HG02981 (cell line): ENCODE results near the gene PGAM1.
"Not testable (repeated sequence)": the region's sequence is repeated elsewhere in the genome, so short reads cannot be mapped to it uniquely, and the experiment has no call there.

Experiments
- ATAC-seq: cut with Tn5 transposase; IDR thresholded peaks from one replicate; pipeline ENCODE4 v1.9.1; 2021; ENCODE audit warnings: mild to moderate bottlenecking, moderate library complexity; ENCODE audit not compliant: unreplicated experiment

PGAM1 gene

DNA sequence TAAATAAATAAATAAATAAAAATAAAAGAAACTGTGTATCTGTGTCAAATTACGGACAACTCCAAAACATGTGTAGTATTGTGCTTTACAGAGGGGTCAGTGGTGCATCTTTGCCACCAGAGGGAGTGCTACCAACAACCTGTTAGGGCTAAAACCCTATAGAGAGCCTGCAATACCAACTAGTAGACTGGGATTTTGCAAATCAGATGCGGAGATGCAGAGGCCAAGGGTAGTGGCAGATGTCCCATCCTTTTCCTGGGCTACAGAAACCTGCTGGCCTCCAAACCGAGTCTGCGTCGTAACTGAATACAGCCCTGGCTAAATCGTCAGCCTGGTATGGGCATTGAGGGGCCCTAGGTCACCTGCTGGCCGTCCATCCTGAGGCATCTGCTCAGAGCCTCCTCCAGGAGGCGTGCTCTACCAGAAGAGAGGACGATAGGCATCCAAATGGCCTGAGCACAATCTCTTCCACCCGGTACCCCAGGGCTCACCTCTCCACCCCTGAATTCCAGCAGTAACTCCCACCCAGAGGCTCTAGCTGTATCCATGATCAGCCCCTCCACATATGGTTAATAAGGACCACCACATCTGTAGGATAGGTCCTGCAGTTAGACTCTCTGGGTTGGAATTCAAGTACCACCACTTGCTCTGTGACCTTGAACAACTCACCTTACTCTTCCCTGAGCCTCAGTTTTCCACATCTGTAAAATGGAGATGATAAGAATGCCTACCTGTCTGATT is 18.6 kb upstream of the PGAM1 start:
- peak; percentile 82 for ATAC-seq

DNA sequence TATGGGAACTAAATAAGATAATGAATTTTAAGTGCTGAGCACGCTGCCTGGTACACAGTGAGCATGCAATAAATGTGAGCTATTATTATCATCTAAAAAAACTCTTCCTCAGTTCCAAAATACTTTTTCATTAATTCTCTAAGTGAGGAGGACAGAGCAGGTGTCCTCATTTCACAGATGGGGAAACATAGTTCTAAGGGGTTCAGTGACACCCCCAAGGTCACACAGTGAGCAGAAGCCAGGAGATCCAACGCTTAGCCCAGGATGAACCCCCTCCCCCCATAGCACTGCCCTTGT is 18.1 kb upstream of the PGAM1 start:
- no peak for ATAC-seq

- no peak for ATAC-seq
Measured at GRCh38 chr10:97408496-97408992, 17.4 kb upstream of the PGAM1 start.

DNA sequence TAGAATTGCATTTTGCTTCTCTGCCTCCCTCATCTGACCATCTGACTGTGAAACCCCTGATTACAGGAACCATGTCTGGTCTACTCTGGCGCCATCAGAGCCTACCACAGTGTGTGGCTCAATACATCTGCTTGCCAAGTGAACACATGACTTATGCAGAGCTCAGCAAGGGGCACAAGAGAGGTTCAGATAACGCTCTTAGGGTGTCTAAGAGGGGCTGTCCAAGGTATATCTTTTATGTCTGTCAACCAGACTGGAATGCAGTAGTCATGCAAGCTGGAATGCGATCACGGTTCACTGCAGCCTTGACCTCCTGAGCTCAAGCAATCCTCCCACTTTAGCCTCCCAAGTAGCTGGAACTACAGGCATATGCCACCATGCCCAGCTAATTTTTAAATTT is 14.6 kb upstream of the PGAM1 start:
- ATAC-seq: no peak

DNA sequence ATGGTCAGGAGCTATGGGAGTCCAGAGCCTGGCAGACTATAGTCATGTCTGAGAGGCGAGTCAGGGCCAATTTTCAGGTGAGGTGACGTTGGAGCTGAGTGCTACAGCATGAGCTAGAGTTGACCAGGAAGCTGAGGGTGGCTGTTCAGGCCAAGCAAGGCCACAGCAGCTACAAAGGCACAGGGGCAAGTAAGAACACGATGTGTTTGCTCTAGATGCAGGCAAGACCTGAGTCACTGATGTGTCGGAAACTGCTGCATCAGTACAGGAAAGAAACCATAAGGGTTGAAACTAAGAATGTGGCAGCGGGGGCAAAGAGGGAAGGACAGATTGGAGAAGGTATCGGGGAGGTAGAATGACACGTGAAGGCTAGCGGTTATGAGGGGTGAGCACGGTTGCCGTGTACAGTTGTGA is 13.1 kb upstream of the PGAM1 start:
- ATAC-seq: no peak

DNA sequence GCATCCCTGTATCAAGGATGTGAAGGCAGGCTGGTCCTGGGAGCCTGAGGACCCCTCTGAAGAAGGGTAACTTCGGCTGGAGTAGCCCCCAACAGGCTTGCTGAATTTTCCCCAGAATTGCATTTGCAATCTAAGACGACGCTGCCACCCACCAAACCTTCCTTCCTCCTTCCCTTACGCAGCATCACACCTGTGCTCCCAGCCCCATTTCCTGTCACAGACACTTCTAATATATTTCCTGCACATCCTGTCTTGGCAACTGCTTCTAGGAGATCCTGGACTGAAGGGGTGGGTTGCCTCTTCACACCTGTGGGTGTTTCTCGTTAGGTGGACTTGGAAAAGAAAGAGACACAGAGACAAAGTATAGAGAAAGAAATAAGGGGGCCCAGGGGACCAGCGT is 9.4 kb upstream of the PGAM1 start:
- ATAC-seq: no peak

DNA sequence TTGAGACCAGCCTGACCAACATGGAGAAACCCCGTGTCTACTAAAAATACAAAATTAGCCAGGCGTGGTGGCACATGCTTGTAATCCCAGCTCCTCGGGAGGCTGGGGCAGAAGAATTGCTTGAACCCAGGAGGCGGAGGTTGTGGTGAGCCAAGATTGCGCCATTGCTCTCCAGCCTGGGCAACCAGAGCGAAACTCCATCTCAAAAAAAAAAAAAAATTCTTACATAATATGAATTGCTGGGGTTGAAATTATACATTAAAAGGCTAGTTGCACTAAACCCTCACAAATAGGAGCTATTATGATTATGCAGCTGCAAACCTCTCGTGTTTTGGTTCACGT is 2.3 kb upstream of the PGAM1 start:
- not testable (repeated sequence) for ATAC-seq

DNA sequence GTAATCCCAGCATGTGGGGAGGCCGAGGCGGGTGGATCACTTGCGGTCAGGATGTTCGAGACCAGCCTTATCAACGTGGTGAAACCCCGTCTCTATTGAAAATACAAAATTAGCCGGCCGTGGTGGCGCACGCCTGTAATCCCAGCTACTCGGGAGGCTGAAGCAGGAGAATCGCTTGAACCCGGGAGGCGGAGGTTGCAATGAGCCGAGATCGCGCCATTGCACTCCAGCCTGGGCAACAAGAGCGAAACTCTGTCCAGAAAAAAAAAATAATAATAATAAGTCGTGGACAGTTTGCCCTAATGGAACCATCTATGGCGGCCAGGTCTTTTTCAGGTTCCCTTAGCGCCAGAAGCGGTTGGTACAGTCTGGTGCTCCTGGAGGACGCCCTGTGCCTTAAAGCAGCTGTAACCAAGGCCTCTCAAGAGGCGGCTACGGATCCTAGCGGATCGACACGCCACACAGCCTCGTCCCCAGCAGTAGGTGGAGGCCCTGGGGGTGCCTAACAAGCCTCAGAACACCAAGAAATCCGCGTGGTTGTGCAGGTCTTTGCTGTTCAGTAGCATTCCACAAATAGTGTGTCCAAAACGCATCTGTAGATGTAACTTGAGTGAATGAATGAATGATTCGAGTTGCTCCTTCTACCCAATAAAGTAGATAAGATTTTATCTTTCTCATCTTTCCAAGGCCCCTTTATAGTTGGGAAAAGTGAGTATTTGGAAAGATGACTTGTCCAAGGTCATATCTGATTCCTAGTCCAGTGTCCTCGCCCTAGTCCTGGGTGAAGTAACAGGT is 982 bp downstream of the PGAM1 start:
- no peak for ATAC-seq

GRCh38 chr10:97427571-97428179 is 1.7 kb downstream of the PGAM1 start:
- no peak for ATAC-seq

DNA sequence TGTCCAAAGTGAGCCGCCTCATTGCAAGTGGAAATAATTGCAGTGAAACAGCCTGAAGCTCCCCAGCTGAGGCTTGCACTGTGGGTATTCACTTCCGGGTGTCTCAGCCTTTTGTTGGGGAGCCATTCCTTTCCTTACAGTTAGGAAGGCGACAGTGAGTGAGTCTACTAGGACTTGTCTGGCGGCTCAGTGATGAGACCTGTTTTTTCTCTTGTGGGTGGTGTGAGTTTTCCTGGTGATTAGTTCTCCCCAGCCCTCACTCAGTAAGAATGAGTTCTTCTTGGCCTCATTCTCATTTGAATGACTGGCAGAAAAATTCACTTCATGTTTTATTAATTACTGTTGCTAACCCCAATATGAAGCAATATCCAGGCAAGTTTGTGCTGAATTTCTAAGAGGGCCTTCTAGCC is 2.6 kb downstream of the PGAM1 start:
- no peak for ATAC-seq

GRCh38 chr10:97434055-97434454 is 8.1 kb downstream of the PGAM1 start:
- no peak for ATAC-seq

DNA sequence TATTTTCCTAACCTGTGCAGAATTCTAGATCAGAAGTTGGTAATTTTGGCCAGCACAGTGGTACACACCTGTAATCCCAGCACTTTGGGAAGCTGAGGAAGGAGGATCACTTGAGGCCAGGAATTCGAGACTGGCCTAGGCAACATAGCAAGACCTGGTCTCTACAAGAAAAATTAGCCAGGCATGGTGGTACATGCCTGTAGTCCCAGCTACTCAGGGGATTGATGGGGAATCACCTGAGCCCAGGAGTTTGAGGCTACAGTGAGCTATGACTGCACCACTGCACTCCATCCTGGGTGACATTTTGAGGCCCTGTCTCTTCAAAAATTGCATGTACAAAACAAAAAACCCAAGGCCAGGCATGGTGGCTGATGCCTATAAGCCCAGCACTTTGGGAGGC is 8.6 kb downstream of the PGAM1 start:
- ATAC-seq: no peak

- no peak for ATAC-seq
Measured at GRCh38 chr10:97435211-97435610, 9.2 kb downstream of the PGAM1 start.

- ATAC-seq: no peak
Measured at GRCh38 chr10:97442277-97442676, 16.3 kb downstream of the PGAM1 start.

DNA sequence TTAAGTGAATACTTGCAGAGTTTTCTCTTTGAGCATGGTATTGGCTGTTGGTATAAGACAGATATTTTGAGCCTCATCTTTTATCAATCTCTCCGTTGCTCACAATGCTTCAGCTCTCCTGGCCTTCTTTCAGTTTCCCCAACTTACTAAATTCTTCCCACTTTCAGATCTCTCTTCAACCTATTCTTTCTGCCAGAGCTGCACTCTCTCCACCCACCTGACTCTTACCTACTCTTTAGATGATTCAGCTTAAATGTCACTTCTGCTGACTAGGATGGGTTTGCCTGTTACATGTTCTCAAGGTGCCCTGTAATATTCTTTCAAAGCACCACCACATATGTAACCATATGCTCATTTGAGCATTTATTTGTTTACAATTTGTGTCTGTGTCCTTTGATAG is 18.2 kb downstream of the PGAM1 start:
- no peak for ATAC-seq

DNA sequence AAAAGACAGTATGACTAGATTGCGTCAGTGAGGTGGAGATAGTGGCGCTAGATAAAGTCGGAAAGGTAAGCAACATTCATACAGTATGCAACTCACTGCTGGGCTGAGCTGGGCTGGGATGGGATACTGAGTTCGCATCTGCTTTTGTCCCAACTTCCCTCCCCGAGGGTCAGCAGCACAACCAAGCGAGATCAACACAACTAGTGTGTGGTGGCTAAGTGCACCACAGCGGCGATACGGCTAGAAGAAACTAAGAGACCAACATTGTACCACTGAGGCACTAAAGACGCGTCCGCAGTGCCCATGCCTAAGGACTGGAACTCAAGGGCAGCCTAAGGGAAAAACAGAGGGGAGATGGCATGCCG is 19.3 kb downstream of the PGAM1 start:
- ATAC-seq: no peak

DNA sequence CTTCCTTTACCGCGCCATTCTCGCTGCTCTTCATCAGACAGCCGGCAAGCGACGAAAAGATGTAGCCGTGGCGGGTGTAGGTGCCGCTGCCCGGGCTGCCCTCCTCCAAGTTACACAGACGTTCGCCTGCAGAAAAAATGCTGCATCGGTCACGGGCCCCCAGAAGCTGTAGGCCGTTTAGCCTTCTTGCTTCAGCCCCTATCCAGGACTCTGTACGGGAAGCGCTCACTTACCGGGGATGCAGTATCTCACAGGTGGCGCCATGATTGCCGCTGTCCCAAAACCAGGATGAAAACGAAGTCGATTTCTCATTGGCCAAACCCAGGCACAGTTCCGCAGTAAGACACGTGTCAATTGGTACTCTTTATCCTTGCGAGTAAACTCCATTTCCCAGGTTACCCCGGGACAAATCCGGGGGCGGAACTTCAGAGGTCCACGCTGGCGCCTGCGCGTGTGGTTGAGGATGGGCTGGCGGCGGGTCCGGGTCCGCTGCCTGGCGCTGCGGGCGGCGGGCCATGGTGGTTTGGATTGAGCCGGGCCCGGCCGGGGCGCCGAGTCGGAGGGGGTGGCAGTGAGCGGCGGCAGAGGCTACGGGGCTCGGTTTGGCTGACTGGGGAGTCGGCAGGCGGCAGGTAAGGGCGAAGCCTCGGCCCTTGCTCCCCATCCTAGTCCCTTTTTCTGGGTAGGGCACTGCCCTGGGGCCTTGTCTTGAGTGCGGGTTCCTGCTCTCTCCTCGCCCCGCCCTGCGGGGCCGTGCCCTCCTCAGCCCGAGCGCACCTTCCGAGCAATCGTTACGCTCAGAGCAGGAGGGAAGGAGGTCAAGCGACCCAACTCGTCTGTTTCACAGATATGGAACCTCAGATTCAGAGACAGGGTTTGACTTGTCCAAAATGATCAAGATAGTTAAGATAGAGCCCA is 20.0 kb downstream of the PGAM1 start, which contains the start of the genes EXOSC1 and ZDHHC16:
Gene EXOSC1 (minus strand): TSS at position 285 of the 918 bp plus-strand sequence. CDS start 21 bp downstream, at position 264.
Gene ZDHHC16 (plus strand): TSS at position 454 of the 918 bp plus-strand sequence. CDS start 5,501 bp downstream, outside the sequence.
- peak; percentile 97 for ATAC-seq

- ATAC-seq: no peak
Measured at GRCh38 chr10:97450828-97451227, 24.8 kb downstream of the PGAM1 start.

- ATAC-seq: no peak
Measured at GRCh38 chr10:97451605-97452004, 25.6 kb downstream of the PGAM1 start.

DNA sequence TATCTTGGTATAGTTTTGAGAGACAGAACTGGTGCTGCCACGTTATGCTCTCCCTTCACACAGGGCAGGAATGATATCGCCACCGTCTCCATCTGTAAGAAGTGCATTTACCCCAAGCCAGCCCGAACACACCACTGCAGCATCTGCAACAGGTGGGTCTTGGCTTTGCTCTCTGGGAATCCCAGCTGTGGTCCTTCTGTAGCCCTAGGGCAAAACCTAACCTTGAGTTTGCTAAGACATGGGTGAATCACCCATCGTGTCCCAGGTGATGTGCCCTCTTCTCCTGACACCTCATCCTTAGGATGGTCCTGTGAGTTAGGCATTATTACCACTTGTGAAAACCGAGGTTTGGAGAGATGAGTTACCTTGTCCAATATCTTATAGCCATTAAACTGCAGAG is 26.4 kb downstream of the PGAM1 start:
- no peak for ATAC-seq
